A673 (cell line): ENCODE data around the gene KYAT1.

Source experiments
- EZH2 ChIP-seq: fragments of 200-600 bp; sonication (generic); IDR thresholded peaks from 2 replicates; pipeline ENCODE4 v1.6.1; 2017; ENCODE audit warnings: borderline replicate concordance, low read depth, mild to moderate bottlenecking, mixed read lengths, antibody characterized with exemption, low read length; ENCODE audit not compliant: poor library complexity, severe bottlenecking
- TF ChIP-seq, protein P1 (sequence below): fragments of 300-800, 200-600 bp; sonication (generic); conservative IDR thresholded peaks from 2 replicates; pipeline ENCODE4 v1.5.1; 2017; ENCODE audit warnings: low read depth, mild to moderate bottlenecking, antibody characterized with exemption, low read length, moderate library complexity, mixed read lengths

DNA sequence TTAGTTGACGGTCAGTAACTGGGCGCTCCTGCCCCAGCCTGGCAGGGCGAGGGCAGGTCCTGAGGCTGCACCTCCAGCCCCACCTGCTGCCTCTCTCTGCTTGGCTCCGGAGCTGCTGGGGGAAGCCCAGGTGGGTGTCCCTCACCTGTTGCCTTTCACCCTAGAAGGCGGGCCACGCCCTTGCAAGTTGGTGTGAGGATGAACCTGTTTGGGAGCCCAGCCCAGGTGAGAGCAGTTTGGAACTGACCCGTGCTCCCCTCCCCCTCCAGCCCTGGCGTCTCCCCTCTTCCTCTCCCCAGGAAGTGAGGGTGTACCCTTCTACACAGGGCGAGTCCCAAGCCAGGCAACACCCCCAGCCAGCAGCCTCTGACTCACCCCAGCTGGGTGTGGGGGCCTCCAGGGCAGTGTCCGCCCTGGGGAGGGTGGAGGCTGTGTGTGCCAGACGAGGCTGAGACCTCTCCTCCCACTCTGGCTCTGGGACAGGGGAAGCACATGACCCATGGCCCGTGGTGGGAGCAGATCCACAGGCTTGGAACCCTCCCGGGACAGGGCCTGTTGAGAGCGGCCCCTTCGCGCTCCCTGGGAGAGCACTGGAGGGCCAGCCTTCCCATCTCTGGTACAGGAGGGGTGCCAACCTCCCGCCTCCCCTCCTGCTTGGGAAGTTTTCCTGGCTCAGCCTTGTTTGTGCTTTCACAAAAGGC lies 10.6 kb upstream of the KYAT1 start:
- TF ChIP-seq, protein P1, sequence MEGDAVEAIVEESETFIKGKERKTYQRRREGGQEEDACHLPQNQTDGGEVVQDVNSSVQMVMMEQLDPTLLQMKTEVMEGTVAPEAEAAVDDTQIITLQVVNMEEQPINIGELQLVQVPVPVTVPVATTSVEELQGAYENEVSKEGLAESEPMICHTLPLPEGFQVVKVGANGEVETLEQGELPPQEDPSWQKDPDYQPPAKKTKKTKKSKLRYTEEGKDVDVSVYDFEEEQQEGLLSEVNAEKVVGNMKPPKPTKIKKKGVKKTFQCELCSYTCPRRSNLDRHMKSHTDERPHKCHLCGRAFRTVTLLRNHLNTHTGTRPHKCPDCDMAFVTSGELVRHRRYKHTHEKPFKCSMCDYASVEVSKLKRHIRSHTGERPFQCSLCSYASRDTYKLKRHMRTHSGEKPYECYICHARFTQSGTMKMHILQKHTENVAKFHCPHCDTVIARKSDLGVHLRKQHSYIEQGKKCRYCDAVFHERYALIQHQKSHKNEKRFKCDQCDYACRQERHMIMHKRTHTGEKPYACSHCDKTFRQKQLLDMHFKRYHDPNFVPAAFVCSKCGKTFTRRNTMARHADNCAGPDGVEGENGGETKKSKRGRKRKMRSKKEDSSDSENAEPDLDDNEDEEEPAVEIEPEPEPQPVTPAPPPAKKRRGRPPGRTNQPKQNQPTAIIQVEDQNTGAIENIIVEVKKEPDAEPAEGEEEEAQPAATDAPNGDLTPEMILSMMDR = no peak
- no peak for TF ChIP-seq EZH2
